ENCODE data around the gene USH1C.

- TF ChIP-seq POLR2A (IDR thresholded peaks at IDR 0.05) (no peak), CTCF (IDR thresholded peaks at IDR 0.05 in 8 of 11, conservative IDR thresholded peaks at IDR 0.05 in 3 of 11) (no peak)
These were observed 76.1 kb downstream of the USH1C start for GRCh38 chr11:17468122-17468521.

Measured in spleen (tissue), 7 donors.